ENCODE data around the gene DNAH1.
A peak's percentile ranks its signal among the peaks of the same experiment; 100 is the strongest.

Gene DNAH1

DNA sequence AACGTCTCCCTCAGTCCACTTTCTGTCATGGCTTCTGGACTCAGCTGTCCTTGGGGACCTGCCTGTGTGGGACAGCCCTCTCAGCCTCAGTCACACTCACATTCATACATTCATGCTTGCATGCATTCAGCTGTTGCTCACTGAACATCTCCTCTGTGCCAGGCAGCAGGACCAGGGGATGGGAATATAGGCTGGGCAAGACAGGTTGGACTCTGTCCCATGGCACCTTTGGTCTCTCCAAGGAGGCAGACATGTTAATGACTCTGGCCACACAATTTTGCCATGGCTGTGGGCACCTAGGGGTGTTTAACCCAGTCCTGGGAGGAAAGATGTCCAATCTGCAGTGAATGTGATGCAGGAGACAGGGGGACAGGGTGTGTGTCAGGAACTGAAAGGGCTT lies 7.8 kb upstream of the DNAH1 start:
- H4K20me1 ChIP-seq (ENCODE audit: insufficient read depth, low read length), result no peaks in the 10 kb centered on the region

DNA sequence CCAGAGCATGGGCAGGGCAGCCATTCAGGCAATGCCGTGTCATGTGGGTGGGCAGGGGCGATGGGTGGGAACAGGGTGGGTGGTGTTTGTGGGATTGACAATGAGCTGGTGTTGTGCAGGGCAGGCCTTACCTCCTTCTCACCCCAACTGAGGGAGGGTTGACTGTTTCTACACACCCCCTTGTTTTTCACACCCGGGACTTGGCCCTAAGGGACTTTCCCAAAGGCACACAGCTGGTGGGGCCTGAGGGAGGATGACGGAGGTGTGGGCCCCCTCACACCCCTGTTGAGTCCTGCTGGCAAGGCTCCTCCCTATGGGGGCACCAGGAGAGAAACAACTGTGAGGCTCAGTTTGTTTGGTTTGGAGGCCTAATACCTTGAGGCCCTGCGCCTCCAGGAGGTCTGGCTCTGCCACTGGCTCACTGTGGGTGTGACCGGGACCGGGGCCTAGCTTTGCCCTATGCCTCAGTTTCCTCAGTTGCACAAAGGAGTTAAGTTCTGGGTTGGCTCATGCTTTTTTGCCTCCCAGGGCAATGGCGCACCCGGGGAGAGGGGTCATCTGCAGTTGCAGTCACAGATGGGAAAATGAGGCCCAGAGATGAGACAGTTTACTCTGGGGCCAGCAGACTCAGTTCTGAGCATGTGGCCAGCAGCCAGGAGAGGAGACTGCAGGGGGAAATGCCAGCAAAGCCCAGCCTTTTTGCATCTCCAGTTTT lies 5.1 kb upstream of the DNAH1 start:
- TF ChIP-seq EZH2 (optimal IDR thresholded peaks at IDR 0.05; ENCODE audit: low read depth, low read length) (no peak), EZH2phosphoT487 (IDR thresholded peaks at IDR 0.05; ENCODE audit: low read length) (no peak)
- Histone ChIP-seq H3K79me2 (ENCODE audit: low read length) (no peaks in the 10 kb centered on the region), H3K27ac (ENCODE audit: low read length) (no peak overlapping the region), H3K9me2 (replicated peaks; ENCODE audit: insufficient read depth, low read length) (no peaks in the 10 kb centered on the region), H4K20me1 (ENCODE audit: insufficient read depth, low read length) (no peaks in the 10 kb centered on the region), H2AFZ (ENCODE audit: low read length) (no peak overlapping the region), H3K4me2 (ENCODE audit: low read depth, low read length) (no peak overlapping the region), H3K4me1 (ENCODE audit: low read length) (peaks cover 25% of the 10 kb centered on the region), H3K36me3 (replicated peaks; ENCODE audit: insufficient read depth, low read length) (no peaks in the 10 kb centered on the region), H3K9ac (ENCODE audit: low read length) (no peak overlapping the region), H3K4me3 (ENCODE audit: low read length) (no peak overlapping the region), H3K9me3 (replicated peaks; ENCODE audit: insufficient read depth, low read length) (no peaks in the 10 kb centered on the region), H3F3A (ENCODE audit: insufficient read depth, low read length) (peaks cover 4% of the 10 kb centered on the region; the same call in 1 of the 2 replicates), H3K27me3 (replicated peaks; ENCODE audit: insufficient read depth, low read length) (no peaks in the 10 kb centered on the region)
- peak; percentile 40 for DNase-seq

More for the DNA sequence above, 7.8 kb upstream of the DNAH1 start:
- Histone ChIP-seq H3K9me3 (replicated peaks; ENCODE audit: insufficient read depth, low read length) (no peaks in the 10 kb centered on the region), H3K9me2 (replicated peaks; ENCODE audit: insufficient read depth, low read length) (no peaks in the 10 kb centered on the region), H3K36me3 (replicated peaks; ENCODE audit: insufficient read depth, low read length) (no peaks in the 10 kb centered on the region), H3K4me1 (ENCODE audit: low read length) (peaks cover 11% of the 10 kb centered on the region), H3K4me2 (ENCODE audit: low read depth, low read length) (no peak overlapping the region), H3K27ac (ENCODE audit: low read length) (no peak overlapping the region), H3F3A (ENCODE audit: insufficient read depth, low read length) (peaks cover under 1% of the 10 kb centered on the region; the same call in 1 of the 2 replicates), H3K9ac (ENCODE audit: low read length) (no peak overlapping the region), H2AFZ (ENCODE audit: low read length) (no peak overlapping the region), H3K4me3 (ENCODE audit: low read length) (no peak overlapping the region), H3K79me2 (ENCODE audit: low read length) (no peaks in the 10 kb centered on the region), H3K27me3 (replicated peaks; ENCODE audit: insufficient read depth, low read length) (no peaks in the 10 kb centered on the region)
- no peak for TF ChIP-seq EZH2phosphoT487 (IDR thresholded peaks at IDR 0.05; ENCODE audit: low read length)
- no peak for TF ChIP-seq EZH2 (optimal IDR thresholded peaks at IDR 0.05; ENCODE audit: low read depth, low read length)
- TF ChIP-seq CTCF (IDR thresholded peaks at IDR 0.05; ENCODE audit: low read length), result no peak
- DNase-seq, result no peak

DNA sequence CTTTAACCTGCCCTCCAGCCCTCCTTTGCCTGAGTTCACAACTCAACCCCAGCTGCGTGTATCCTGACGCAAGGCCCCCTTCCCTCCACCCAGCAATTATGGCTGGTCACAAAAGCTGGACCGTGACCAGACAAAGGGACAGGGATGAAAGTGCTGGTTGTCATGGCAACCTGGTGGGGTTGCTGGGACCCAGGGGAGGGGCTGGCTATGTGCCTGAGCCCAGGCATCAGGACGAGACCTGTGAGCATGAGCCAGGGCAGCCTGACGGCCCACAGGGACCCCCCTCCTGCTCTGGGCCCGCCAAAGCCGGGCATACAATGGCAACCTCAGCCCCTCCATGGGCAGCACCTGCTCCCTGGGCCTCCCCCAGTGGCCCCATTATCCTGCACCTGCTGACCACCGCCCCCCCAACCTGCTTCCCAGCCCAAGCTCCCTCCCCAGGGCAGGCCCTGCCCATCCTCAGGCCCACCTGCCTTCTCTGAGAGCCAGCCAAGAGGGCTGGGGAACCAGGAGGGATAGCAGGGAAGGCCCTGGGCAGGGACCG lies 4.5 kb upstream of the DNAH1 start:
- no peak for TF ChIP-seq CTCF (IDR thresholded peaks at IDR 0.05; ENCODE audit: low read length)
- no peak for TF ChIP-seq EZH2 (optimal IDR thresholded peaks at IDR 0.05; ENCODE audit: low read depth, low read length)
- TF ChIP-seq EZH2phosphoT487 (IDR thresholded peaks at IDR 0.05; ENCODE audit: low read length), result no peak
- H3K9me2 ChIP-seq (replicated peaks; ENCODE audit: insufficient read depth, low read length), result no peaks in the 10 kb centered on the region
- no peak overlapping the region for H3K27ac ChIP-seq (ENCODE audit: low read length)
- no peaks in the 10 kb centered on the region for H3K9me3 ChIP-seq (replicated peaks; ENCODE audit: insufficient read depth, low read length)
- H2AFZ ChIP-seq (ENCODE audit: low read length), result no peak overlapping the region
- H3K4me2 ChIP-seq (ENCODE audit: low read depth, low read length), result no peak overlapping the region
- peaks cover 25% of the 10 kb centered on the region for H3K4me1 ChIP-seq (ENCODE audit: low read length)
- no peak for DNase-seq
- no peaks in the 10 kb centered on the region for H4K20me1 ChIP-seq (ENCODE audit: insufficient read depth, low read length)
- no peak overlapping the region for H3K4me3 ChIP-seq (ENCODE audit: low read length)
- no peaks in the 10 kb centered on the region for H3K36me3 ChIP-seq (replicated peaks; ENCODE audit: insufficient read depth, low read length)
- H3K79me2 ChIP-seq (ENCODE audit: low read length), result no peaks in the 10 kb centered on the region
- H3K27me3 ChIP-seq (replicated peaks; ENCODE audit: insufficient read depth, low read length), result no peaks in the 10 kb centered on the region
- H3K9ac ChIP-seq (ENCODE audit: low read length), result no peak overlapping the region
- peaks cover 4% of the 10 kb centered on the region; the same call in 1 of the 2 replicates for H3F3A ChIP-seq (ENCODE audit: insufficient read depth, low read length)
